Renal cortex interstitium (tissue), 11 donors: ENCODE measurements around the gene HRC. TPM values are rescaled to one million over a fixed set of nuclear protein-coding genes. Genes with fewer than 3 reads are reported as not detected.
A peak's percentile ranks its signal among the peaks of the same experiment; 100 is the strongest.

ENCODE experiments used
- DNase-seq, 11 donors: peaks; one replicate each; pipeline ENCODE4 v3.0.0-alpha.2; 2013; ENCODE audit warnings: low read depth in 9 of 11, low spot score in 4 of 11; ENCODE audit errors: extremely low read depth in 1 of 11
- polyA plus RNA-seq, 3 donors: library from polyadenylated mRNA; unstranded; fragments of 120-200 nt; gene quantifications; one replicate each; pipeline ENCODE4 v1.2.1, GENCODE V29; 2013; ENCODE audit not compliant: insufficient read length in 3 of 3

The HRC gene
- polyA plus RNA-seq, 3 donors, result 29.2 to 38.1 (median 36.2) TPM

GRCh38 chr19:49173198-49173597 is 18.0 kb upstream of the HRC start:
- no peak for DNase-seq

GRCh38 chr19:49168421-49168820 is 13.2 kb upstream of the HRC start:
- DNase-seq, result no peak

- no peak for DNase-seq
Observed at GRCh38 chr19:49167857-49168409, 12.7 kb upstream of the HRC start.

GRCh38 chr19:49165865-49166301 is 10.7 kb upstream of the HRC start:
- DNase-seq, result no peak

DNA sequence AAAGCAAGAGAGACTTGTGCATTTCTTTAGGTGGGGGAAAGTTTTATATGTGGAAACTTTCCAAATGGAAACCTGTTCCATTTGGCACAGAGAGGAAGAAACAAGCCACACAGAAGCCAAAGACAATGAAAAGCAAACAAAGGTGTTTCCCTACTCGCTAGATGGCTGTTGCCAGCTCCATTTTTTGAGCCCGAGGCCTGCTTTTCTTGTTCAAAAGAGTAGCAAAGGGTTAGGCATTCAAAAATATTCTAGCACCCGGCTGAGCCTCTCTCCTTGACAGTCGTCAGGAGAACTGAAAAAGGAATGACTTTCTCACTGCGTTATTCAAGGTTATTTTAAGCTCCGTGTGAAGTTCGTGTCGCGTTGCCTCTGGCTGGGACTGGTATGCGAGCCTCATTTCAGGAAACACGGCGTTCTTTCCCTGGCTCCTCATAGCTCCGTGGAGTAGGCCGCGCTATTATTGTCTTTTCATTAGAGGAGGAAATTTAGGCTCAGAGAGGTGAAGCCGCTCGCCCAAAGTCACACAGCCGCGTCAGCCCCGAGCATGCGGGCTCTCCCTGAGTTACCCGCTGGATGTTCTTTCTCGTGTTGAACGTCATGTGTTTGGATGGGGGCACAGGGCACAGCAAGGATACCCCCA is 10.0 kb upstream of the HRC start:
- no peak for DNase-seq

DNA sequence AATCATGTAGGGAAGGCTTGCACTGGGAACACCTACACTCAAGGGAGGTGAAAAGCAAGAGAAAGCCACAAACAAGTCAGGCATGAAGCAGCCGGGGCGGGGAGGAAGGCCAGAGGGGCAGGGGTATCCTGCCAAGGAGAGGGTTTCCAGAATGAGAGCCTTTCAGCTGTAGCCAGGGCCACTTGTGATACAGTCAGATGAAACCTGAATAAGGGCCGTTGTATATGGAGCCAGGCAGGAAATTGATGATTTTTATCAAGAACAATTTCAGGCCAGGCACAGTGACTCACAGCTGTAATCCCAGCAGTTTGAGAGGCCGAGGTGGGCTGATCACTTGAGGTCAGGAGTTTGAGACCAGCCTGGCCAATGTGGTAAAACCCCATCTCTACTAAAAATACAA is 6.8 kb upstream of the HRC start:
- DNase-seq, result no peak

GRCh38 chr19:49160450-49161189 is 5.4 kb upstream of the HRC start:
- no peak for DNase-seq

GRCh38 chr19:49157445-49158224 is 2.4 kb upstream of the HRC start, which contains the start of gene TRPM4:
TSS of gene TRPM4 (plus strand) at chr19:49157792. CDS start at chr19:49157867, 75 bp downstream.
- DNase-seq, result peak in 8 of 11 donors; percentile 86 to 94 (median 88)

DNA sequence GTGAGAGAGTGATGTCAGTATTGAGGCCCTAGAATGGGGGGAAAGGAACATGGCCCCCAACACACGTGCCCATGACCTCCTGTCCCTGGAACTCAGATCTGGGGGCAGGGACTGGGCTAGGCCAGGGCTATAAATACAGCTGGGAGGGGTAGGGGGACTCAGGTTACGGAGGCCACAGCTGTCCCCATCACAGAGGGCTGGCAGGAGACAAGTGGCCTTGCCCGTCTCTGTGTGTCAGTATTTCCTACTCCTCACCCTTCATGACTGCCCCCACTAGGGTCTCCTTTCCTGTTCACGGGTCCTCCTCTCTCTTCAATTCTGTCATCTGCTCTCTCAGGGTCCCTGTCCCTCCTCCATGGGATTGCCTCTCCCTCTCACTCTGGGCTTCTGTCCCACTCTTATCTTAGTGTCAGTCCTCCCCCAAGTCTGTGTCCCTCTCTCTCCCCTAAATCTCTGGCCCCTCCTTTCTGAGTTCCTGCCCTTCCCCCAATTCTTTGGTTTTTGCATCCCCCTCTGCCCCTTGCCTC is 687 bp upstream of the HRC start:
- DNase-seq, result no peak

GRCh38 chr19:49154279-49154678 is 917 bp downstream of the HRC start:
- DNase-seq, result no peak

GRCh38 chr19:49153167-49153809 is 1.9 kb downstream of the HRC start:
- DNase-seq, result no peak

DNA sequence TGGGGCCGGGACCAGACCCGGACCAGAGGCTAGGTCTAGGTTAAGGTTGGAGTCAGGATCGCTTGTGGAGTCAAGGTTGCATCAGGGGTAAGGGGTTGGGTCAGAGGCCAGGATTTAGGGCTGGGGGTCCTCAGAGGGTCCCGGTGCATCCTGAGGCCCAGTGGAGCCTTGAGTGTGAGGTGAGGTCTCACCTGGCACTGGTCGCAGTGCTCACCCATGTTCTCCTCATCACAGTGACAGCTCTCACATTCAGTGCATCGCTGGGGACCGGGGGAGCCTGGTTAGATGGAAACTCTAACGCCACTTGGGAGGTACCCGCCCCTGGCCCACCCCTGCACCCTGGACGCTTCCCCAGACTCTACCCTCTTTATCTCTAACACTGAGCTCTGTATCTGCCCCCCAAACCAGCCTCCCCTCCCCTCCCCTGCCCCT is 3.1 kb downstream of the HRC start:
- DNase-seq, result no peak

DNA sequence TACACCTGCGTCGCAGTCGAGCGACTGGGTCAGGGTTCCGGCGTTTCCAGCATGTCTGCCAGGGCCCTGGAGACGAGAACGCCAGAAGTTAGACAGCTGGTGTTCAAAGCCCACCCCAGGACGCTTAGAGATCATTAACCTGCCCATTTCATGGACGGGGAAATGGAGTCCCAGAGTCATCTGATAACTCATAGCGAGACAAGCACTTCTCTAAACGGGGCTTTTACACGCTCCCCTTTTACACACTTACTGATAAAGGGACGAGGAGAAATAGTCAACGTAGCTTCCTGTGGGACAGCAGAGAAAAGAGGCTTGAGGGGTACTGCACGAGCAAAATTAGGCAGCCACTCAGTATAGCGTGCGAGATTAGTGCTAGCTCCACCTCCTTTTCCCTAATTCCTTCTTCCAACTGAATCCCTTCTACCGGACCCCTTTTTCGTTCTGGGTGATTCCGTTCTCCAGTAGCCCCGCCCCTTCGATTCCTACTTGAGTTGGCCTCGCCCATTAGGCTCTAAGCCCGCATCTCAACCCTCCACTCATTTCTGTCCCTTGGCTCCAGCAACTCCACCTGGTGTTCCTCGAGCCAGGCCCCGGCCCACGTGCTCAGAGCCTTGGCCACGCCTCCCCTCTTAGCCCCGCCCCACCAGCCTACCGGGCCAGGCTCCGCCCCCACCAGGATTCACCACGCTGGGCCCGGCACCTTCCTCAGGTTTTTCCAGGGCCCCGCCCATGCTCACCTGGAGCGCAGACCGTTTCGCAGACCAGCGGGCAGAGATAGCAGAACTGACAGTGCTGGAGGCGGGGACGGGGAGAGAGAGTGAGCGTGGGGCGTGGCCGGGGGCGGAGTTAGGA is 3.7 kb downstream of the HRC start:
- DNase-seq, result no peak

DNA sequence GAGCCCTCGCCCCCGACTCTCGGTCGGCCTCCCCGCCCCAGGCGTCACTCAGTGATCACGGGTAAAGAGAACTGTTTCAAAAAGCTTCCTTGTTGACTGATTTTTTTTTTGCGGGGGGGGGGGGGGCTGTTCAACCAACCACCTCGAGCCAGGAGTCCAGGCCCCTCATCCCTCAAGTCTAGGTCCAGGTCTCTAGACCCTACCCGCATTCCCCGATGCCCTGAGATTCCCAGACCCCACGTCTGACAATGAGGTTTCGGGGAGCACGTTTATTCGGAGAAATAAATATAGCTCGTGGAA is 4.3 kb downstream of the HRC start:
- DNase-seq, result no peak

DNA sequence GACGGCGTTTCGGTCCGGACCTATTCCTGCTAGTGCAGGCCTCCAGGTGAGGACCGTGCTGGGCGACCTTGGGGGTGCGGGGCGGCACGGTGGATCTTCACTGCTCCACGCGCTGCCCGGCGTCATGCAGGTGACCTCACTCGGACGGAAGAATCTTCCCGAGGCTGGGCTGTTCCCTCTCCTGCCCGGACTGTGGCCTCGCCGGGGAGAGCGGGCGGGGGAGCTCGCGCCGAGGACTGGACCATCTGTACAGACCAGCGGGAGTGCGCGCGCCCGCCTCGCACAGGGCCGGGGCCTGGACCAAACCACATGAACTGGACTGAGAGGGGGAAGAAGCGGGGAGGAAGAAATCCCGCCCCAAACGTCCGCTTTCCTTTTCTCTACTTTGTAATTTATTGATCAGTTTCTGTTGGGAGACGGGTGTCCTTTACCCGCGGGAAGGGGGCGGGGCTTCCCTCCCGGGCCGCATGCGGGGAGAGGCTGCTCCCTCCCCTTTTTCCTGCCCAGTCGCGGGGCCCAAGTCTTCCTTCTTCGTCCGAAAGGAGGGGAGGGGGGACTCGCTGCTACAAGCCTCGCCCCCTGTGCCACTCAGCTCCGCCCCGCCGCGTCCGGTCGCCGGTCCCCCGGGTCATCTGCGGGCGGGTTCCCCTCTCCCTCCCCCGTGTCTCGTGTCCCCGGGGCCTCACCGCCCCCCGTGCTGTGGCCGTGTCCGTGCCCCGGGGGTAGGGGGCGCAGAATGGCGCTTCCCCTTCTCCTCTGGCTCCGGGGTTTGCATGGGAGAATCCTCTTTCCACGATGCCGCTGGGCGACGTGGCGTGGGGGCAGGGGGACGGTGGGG is 4.9 kb downstream of the HRC start:
- peak in 10 of 11 donors; percentile 79 to 90 (median 87) for DNase-seq

- peak in 9 of 11 donors; percentile 79 to 91 (median 85) for DNase-seq
Observed at GRCh38 chr19:49149652-49150105, 5.5 kb downstream of the HRC start.
